H9 (cell line): ENCODE measurements around the gene MTHFD1L. TPM values are rescaled to one million over a fixed set of nuclear protein-coding genes. Genes with fewer than 3 reads are reported as not detected.

Source experiments
- DNase-seq: peaks from one replicate; pipeline ENCODE4 v3.0.0-alpha.2; 2017
- H2AFZ ChIP-seq: one replicate; pipeline ENCODE4 v1.6.1; 2013; ENCODE audit warnings: mild to moderate bottlenecking, low read length, control low read depth, moderate library complexity
- H2AK5ac ChIP-seq: 2 replicates; pipeline ENCODE4 v1.6.1; 2013; ENCODE audit warnings: low read length, control low read depth, mixed read lengths; ENCODE audit not compliant: insufficient read length
- H2BK120ac ChIP-seq: one replicate; pipeline ENCODE4 v1.6.1; 2013; ENCODE audit warnings: low read depth, mild to moderate bottlenecking, low read length, control low read depth, inconsistent platforms; ENCODE audit not compliant: poor library complexity, severe bottlenecking
- H2BK12ac ChIP-seq: 2 replicates; pipeline ENCODE4 v1.6.1; 2013; ENCODE audit warnings: low read length, control low read depth, mixed read lengths, low read depth; ENCODE audit not compliant: insufficient read length
- H2BK15ac ChIP-seq: 2 replicates; pipeline ENCODE4 v1.6.1; 2013; ENCODE audit warnings: low read depth, low read length, control low read depth
- H2BK20ac ChIP-seq: one replicate; pipeline ENCODE4 v1.6.1; 2013; ENCODE audit warnings: low read depth, mild to moderate bottlenecking, low read length, control low read depth, inconsistent platforms; ENCODE audit not compliant: poor library complexity, severe bottlenecking
- H2BK5ac ChIP-seq: 2 replicates; pipeline ENCODE4 v1.6.1; 2013; ENCODE audit warnings: low read length, control low read depth, mixed read lengths; ENCODE audit not compliant: insufficient read length
- H3K14ac ChIP-seq: 2 replicates; pipeline ENCODE4 v1.6.1; 2013; ENCODE audit warnings: low read length, control low read depth; ENCODE audit not compliant: insufficient read depth
- H3K18ac ChIP-seq: 2 replicates; pipeline ENCODE4 v1.6.1; 2013; ENCODE audit warnings: low read depth, mild to moderate bottlenecking, mixed read lengths, low read length, control low read depth; ENCODE audit not compliant: insufficient read length
- H3K23ac ChIP-seq: 2 replicates; pipeline ENCODE4 v1.6.1; 2013; ENCODE audit warnings: low read length, control low read depth, mixed read lengths, low read depth; ENCODE audit not compliant: insufficient read length
- H3K23me2 ChIP-seq: 2 replicates; pipeline ENCODE4 v1.6.1; 2013; ENCODE audit warnings: low read depth, mild to moderate bottlenecking, mixed read lengths, low read length, control low read depth; ENCODE audit not compliant: insufficient read length, poor library complexity, severe bottlenecking
- H3K27ac ChIP-seq: 2 replicates; pipeline ENCODE4 v1.5.1; 2013; ENCODE audit warnings: low read length, control low read depth, mixed read lengths, low read depth; ENCODE audit not compliant: insufficient read length
- H3K27me3 ChIP-seq: 2 replicates; pipeline ENCODE4 v1.6.1; 2013; ENCODE audit warnings: low read length, control low read depth, inconsistent platforms; ENCODE audit not compliant: insufficient read depth
- H3K4ac ChIP-seq: 2 replicates; pipeline ENCODE4 v1.6.1; 2013; ENCODE audit warnings: low read depth, mild to moderate bottlenecking, control low read depth, inconsistent platforms, low read length, moderate library complexity
- H3K4me1 ChIP-seq: 2 replicates; pipeline ENCODE4 v1.6.1; 2013; ENCODE audit warnings: low read length, control low read depth, inconsistent platforms; ENCODE audit not compliant: insufficient read depth
- H3K4me2 ChIP-seq: 2 replicates; pipeline ENCODE4 v1.6.1; 2013; ENCODE audit warnings: low read length, control low read depth, mixed read lengths; ENCODE audit not compliant: insufficient read length, insufficient read depth
- H3K56ac ChIP-seq: 2 replicates; pipeline ENCODE4 v1.6.1; 2013; ENCODE audit warnings: low read depth, mild to moderate bottlenecking, mixed read lengths, low read length, control low read depth; ENCODE audit not compliant: insufficient read length
- H3K79me1 ChIP-seq: 2 replicates; pipeline ENCODE4 v1.6.1; 2013; ENCODE audit warnings: low read depth, mild to moderate bottlenecking, moderate library complexity, low read length, control low read depth, inconsistent platforms; ENCODE audit not compliant: insufficient read depth, poor library complexity, severe bottlenecking
- H3K79me2 ChIP-seq: 2 replicates; pipeline ENCODE4 v1.6.1; 2013; ENCODE audit warnings: low read length, control low read depth, inconsistent platforms; ENCODE audit not compliant: insufficient read depth
- H3K9ac ChIP-seq: 2 replicates; pipeline ENCODE4 v1.6.1; 2013; ENCODE audit warnings: low read length, control low read depth, mixed read lengths; ENCODE audit not compliant: insufficient read length; ENCODE audit errors: extremely low read depth
- H3K9me3 ChIP-seq: one replicate; pipeline ENCODE4 v1.6.1; 2013; ENCODE audit warnings: low read depth, low read length, inconsistent platforms; ENCODE audit not compliant: control insufficient read depth
- H3T11ph ChIP-seq: one replicate; pipeline ENCODE4 v1.6.1; 2013; ENCODE audit warnings: mild to moderate bottlenecking, low read length, control low read depth, inconsistent platforms
- H4K20me1 ChIP-seq: one replicate; pipeline ENCODE4 v1.6.1; 2013; ENCODE audit not compliant: control insufficient read depth, insufficient read length, insufficient read depth
- H4K5ac ChIP-seq: 2 replicates; pipeline ENCODE4 v1.6.1; 2013; ENCODE audit warnings: low read depth, mild to moderate bottlenecking, mixed read lengths, low read length, control low read depth; ENCODE audit not compliant: insufficient read length
- H4K8ac ChIP-seq: replicated peaks from 2 replicates; pipeline ENCODE4 v1.6.1; 2013; ENCODE audit warnings: low read length, control low read depth, mixed read lengths, low read depth; ENCODE audit not compliant: insufficient read length
- H4K91ac ChIP-seq: 2 replicates; pipeline ENCODE4 v1.6.1; 2013; ENCODE audit warnings: low read depth, mild to moderate bottlenecking, moderate library complexity, mixed read lengths, low read length, control low read depth; ENCODE audit not compliant: insufficient read length
- H3K27ac Mint-ChIP-seq, 3 experiments: 2 replicates in 2 of 3; 3 replicates in 1 of 3; pipeline ENCODE4 v1.8.0; 2020 to 2021; ENCODE audit warnings: mixed read lengths in 3 of 3, mild to moderate bottlenecking in 1 of 3, moderate library complexity in 1 of 3
- H3K27me3 Mint-ChIP-seq: 2 replicates; pipeline ENCODE4 v1.8.0; 2021; ENCODE audit warnings: low read depth, mild to moderate bottlenecking, moderate library complexity, mixed read lengths
- H3K36me3 Mint-ChIP-seq, 3 experiments: 2 replicates in 2 of 3; 3 replicates in 1 of 3; pipeline ENCODE4 v1.8.0; 2020 to 2021; ENCODE audit warnings: low read depth in 3 of 3, mixed read lengths in 3 of 3; ENCODE audit not compliant: insufficient read depth in 1 of 3
- H3K4me1 Mint-ChIP-seq, 2 experiments: 2 replicates each; pipeline ENCODE4 v1.8.0; 2020; ENCODE audit warnings: mixed read lengths in 2 of 2
- H3K4me3 Mint-ChIP-seq, 2 experiments: 2 replicates in 1 of 2; 3 replicates in 1 of 2; pipeline ENCODE4 v1.8.0; 2020 to 2021; ENCODE audit warnings: mild to moderate bottlenecking in 2 of 2, mixed read lengths in 2 of 2, moderate library complexity in 1 of 2
- H3K9me3 Mint-ChIP-seq, 2 experiments: 2 replicates in 1 of 2; 3 replicates in 1 of 2; pipeline ENCODE4 v1.8.0; 2020; ENCODE audit warnings: mild to moderate bottlenecking in 2 of 2, mixed read lengths in 2 of 2, moderate library complexity in 1 of 2
- WGBS: extraction: QIAGEN DNeasy Blood & Tissue Kit; methylation state at CpG from one replicate; pipeline ENCODE4 v1.1.7; 2013; ENCODE audit warnings: missing lambda C conversion rate, low lambda C conversion rate, mixed read lengths; ENCODE audit not compliant: insufficient read length; ENCODE audit errors: extremely low coverage; 5-methylcytosine and 5-hydroxymethylcytosine counted together
- total RNA-seq: library from RNA; stranded (reverse); gene quantifications from 2 replicates; pipeline ENCODE4 v1.2.1, GENCODE V29; 2021
- TF ChIP-seq, protein P1 (sequence below): fragments of 200-600 bp; sonication (generic); conservative IDR thresholded peaks from 3 replicates; pipeline ENCODE4 v1.8.0; 2021; ENCODE audit warnings: antibody characterized with exemption, mild to moderate bottlenecking

Gene MTHFD1L
- total RNA-seq, 1 experiment from 2014 or later: 90.2 TPM

- Histone ChIP-seq H4K8ac (no peak overlapping the region), H3K27me3 (no peaks in the 10 kb centered on the region), H3K27ac (no peak overlapping the region), H2AFZ (no peak overlapping the region), H2BK15ac (no peak overlapping the region), H3K23me2 (no peaks in the 10 kb centered on the region), H3K9me3 (no peaks in the 10 kb centered on the region), H2BK12ac (no peak overlapping the region), H3K4ac (no peak overlapping the region), H3K4me1 (no peaks in the 10 kb centered on the region), H3K9ac (no peak overlapping the region), H4K91ac (no peak overlapping the region), H3K4me2 (no peak overlapping the region), H2BK20ac (no peak overlapping the region), H3K79me1 (no peaks in the 10 kb centered on the region), H3T11ph (no peak overlapping the region), H2AK5ac (no peak overlapping the region), H3K14ac (no peak overlapping the region), H4K5ac (no peak overlapping the region), H3K23ac (no peak overlapping the region), H2BK5ac (no peak overlapping the region), H3K79me2 (no peaks in the 10 kb centered on the region), H3K56ac (no peak overlapping the region), H2BK120ac (no peak overlapping the region), H4K20me1 (no peaks in the 10 kb centered on the region), H3K18ac (no peak overlapping the region)
- H3K27ac Mint-ChIP-seq: peak overlapping the region; percentile 1 to 66 (median 33); a peak in 6 of 7 replicates
- WGBS: no CpG with 5 or more reads among the region's 6 CpGs
- H3K27me3 Mint-ChIP-seq: no peaks in the 10 kb centered on the region
- TF ChIP-seq, protein P1, sequence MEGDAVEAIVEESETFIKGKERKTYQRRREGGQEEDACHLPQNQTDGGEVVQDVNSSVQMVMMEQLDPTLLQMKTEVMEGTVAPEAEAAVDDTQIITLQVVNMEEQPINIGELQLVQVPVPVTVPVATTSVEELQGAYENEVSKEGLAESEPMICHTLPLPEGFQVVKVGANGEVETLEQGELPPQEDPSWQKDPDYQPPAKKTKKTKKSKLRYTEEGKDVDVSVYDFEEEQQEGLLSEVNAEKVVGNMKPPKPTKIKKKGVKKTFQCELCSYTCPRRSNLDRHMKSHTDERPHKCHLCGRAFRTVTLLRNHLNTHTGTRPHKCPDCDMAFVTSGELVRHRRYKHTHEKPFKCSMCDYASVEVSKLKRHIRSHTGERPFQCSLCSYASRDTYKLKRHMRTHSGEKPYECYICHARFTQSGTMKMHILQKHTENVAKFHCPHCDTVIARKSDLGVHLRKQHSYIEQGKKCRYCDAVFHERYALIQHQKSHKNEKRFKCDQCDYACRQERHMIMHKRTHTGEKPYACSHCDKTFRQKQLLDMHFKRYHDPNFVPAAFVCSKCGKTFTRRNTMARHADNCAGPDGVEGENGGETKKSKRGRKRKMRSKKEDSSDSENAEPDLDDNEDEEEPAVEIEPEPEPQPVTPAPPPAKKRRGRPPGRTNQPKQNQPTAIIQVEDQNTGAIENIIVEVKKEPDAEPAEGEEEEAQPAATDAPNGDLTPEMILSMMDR: no peak
- no peaks in the 10 kb centered on the region for H3K4me1 Mint-ChIP-seq
- H3K4me3 Mint-ChIP-seq: no peak overlapping the region
- no peak for DNase-seq
- H3K36me3 Mint-ChIP-seq: peaks cover 12 to 53% (median 16%) of the 10 kb centered on the region in 3 experiments; a peak in 6 of 7 replicates
- H3K9me3 Mint-ChIP-seq: no peaks in the 10 kb centered on the region
Measured at GRCh38 chr6:150967381-150967780, 101.9 kb downstream of the MTHFD1L start.
